Kidney tubule cell (primary cell): Measurements from ENCODE around the gene CITED2.

Source experiments
- DNase-seq: peaks from one replicate; pipeline ENCODE4 v3.0.0-alpha.2; 2018; ENCODE audit warnings: low spot score

Gene CITED2

GRCh38 chr6:139381216-139381865 lies 6.9 kb upstream of the CITED2 start:
- no peak for DNase-seq

- DNase-seq: no peak
Observed at GRCh38 chr6:139380611-139381010, 6.2 kb upstream of the CITED2 start.

DNA sequence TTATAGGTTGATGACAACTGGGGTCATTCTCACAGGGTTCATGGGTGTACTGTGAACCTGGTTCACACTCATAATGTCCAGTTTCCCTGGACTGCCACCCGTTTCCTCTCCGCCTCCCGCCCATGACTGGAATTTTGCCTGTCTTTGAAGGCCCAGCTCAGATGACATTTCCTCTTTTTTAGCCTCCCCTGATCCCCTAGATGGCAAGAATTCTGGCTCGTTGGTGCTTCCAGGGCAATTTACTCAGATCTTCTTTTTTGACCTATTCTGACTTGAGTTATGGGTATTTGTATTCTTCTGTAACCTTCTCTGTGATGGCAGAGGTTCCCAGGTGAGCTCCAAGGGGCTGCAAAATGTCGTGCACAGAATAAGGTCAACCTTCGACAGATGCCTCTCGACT lies 5.7 kb upstream of the CITED2 start:
- DNase-seq: no peak

DNA sequence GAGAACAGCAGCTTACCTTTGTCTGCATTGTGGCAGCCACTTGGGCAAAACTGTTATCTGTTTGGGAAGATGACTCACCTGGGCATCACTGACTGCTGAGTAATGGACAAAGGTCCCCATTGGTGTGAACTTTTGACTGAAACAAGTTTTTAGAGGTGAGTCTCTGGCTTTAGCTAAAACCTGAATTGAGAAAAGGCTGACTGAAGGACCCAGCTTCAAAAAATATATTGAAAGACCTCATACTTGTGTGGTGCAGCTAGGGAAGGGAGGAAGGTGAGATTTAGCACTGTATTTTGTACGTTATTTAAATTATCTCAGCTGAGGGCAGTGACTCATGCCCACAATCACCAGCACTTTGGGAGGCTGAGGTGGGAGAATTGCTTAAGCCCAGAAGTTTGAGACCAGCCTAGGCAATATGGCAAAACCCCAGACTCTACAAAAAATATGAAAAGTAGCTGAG lies 4.5 kb upstream of the CITED2 start:
- peak; percentile 86 for DNase-seq

GRCh38 chr6:139378226-139378625 lies 3.8 kb upstream of the CITED2 start:
- DNase-seq: no peak

DNA sequence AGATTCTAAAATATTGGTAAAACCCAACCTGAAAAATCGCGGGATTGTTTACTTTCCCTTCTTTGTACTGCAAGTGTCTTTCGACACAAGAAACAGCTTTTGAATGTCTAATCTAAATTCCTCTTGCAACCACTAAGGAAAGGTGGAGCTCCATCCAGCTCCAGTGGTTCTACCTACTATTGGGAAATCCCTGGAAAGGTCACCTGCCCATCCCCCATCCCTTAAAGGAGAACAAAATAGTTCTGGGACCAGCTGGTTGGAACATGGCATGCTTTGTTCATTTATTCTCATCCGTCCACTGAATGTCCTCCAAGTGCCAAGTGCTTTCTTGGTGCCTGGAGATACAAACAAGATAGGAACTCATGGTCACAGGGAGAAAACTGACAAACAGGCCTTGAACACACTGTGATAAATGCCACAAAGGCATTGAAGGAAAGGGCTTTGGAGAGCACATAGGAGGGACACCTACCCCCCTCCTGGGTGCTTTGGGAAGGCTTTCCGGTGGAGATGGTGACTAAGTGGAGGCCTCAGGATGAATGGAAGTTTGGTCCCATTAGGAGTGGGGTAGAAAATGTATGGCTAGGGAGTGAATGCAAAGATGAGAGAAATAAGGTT lies 2.3 kb upstream of the CITED2 start:
- DNase-seq: peak; percentile 86

GRCh38 chr6:139376017-139376330 lies 1.5 kb upstream of the CITED2 start:
- DNase-seq: no peak

GRCh38 chr6:139375226-139376016 lies 973 bp upstream of the CITED2 start:
- DNase-seq: peak; percentile 97

- DNase-seq: no peak
Observed at GRCh38 chr6:139373928-139374356, 506 bp downstream of the CITED2 start.

- DNase-seq: peak; percentile 66
Observed at GRCh38 chr6:139373154-139373927, 1.1 kb downstream of the CITED2 start.

GRCh38 chr6:139372326-139373153 lies 1.9 kb downstream of the CITED2 start:
- no peak for DNase-seq

DNA sequence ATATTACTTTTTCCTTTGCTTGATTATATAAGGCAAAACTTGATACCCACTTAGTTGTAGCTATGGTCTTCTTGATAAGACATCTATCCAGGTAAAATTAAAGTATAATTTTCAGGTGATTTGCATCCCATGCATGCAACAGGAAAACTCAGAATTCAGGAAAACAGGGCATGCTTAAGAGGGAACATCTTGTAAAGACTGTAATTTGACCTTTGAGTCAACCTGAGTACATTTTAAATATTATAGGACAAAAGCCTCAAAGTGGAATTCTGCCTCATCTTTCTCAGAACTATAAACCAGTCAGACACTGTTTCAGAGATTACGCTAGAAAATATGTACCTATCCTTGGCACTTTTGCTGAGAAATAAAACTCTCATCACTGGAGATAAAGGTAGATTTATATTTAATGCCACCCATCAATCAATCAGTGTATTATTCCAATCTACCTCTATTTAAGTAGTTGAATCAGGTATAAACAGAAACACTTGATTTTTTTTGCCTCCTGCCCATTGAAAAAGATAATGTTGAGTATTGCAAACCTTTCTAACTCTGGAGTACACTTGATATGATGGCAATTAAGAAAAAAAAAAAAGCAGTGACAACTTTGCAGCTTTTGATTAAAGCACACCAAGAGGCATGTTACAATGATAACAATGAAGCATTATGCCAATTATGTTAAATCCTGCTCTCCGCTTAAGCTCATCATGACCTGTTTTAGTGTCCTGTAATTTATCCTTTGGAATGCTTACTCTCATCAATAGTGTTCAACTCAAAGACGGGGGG lies 2.8 kb downstream of the CITED2 start:
- no peak for DNase-seq

DNA sequence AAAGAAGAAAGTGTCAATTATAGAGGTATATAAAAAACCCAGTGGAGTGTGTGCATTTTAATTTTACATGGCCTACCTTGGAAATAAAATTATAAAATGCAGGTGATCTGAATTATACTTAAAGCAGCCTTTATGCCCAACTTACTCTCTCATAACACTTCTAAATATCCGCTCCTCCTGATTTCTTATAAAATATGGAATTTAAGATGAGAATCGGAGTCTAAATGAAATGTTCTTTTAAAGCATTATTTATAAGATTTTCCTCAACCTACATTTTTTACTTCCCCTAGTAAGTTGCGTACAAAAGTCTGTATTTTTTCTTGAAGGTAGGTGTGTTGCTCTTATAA lies 3.5 kb downstream of the CITED2 start:
- no peak for DNase-seq

DNA sequence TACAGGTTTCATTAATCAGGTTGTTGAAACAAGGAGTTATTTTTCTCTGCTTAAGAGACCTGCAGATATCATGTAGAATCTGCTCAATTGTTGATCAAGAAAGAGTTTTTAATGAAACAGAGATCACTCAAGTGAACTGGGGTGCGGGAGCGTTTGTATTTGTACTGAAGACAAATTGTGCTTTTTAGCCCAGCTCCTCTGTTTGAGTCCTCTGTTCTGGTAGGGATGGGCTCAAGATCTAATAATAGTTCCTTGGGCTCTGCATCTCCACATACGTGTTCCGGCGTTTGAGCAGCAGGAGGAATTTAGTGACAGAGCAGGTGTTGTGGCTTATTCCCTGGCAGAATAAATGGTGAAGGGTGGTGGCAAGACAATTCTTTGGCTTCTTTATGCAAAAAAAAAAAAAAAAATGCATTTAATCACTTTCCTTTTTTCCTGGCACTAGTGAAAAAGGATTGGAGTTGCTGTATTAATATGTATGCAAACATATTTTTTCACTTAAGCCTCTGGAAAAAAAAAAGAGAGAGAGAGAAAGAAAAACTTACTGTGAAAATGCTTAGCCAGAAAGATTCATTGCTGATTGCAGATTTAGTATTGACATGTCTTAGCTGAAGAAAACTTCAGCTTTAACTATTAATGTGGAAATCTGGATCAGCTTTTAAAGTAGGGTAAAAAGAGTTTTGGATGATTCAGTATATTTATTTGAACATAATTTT lies 4.0 kb downstream of the CITED2 start:
- DNase-seq: peak; percentile 73

DNA sequence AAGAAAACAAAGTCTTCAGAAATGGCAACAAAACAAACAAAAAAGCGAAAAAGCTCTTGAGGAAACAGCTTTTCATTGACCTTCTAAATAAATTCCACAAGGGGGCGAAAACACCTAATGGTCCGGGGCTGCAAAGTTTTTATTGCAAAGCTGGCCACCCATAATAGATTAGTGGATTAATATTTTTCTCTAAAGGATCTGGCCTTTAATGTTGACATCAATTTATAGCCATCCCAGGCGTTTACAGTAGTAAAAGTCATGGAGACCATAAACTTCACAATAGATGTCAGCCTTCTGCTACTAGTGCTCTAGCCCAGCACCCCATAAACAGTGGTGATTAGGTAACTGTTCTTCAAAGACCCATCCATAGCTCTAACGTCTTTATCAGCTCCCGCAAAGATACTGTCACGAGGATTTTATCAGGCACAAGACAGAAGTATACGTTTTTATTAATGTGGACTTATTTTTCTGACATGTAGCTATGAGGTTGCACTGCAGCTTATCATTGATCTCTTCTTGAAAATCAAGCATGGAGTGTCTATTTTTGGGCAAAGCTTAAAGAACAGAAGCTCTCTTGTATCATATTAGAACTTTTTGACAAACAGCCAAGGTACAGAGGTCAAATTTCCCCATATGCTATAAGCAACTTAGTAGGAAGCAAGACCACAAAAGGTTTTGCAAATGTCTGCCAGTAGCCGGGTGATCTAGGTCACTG lies 4.7 kb downstream of the CITED2 start:
- peak; percentile 68 for DNase-seq

- no peak for DNase-seq
Observed at GRCh38 chr6:139369068-139369467, 5.4 kb downstream of the CITED2 start.

DNA sequence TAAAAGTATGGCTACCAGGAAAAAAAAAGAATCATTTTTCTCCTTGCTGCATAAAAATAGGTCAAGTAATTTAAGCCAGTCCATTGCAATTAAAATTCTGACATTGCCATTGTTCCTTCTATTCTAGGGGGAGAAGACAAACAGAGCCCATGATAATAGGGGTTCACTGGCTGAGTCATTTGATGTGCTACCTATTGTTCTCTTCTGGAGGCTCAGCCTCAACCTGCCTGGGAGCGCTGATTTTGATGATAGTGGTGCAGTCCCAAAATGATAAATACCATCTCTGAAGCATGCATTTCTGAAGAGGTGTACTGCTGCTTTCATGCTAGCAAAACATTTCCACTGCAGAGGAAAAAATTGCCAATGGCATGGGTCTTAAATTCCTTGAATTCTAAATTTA lies 5.8 kb downstream of the CITED2 start:
- DNase-seq: no peak

DNA sequence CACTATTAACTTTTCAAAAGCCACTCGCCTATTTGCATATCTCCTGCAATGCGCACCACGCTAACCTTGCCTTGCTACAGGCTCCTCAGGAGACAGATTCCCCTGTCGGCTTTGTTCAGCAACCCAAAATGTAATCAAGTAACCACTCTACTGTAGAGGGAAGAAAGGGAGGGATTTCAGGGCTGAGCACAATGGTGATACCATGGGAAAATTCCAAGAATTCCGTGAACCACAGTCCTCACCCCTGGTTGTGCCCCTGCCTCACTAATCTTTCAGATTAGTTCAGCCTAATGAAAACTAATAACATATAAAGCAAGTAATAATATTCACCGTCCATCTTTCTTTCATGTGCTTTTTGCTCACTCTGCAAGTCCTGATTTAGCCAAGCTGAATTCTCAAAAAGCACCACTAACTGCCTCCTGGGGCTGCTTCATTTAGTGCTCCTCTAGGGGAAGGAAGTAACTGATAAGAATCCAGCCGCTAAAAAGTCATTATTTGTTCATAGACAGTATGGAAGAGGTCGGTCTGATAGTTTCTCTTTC lies 6.6 kb downstream of the CITED2 start:
- peak; percentile 46 for DNase-seq

DNA sequence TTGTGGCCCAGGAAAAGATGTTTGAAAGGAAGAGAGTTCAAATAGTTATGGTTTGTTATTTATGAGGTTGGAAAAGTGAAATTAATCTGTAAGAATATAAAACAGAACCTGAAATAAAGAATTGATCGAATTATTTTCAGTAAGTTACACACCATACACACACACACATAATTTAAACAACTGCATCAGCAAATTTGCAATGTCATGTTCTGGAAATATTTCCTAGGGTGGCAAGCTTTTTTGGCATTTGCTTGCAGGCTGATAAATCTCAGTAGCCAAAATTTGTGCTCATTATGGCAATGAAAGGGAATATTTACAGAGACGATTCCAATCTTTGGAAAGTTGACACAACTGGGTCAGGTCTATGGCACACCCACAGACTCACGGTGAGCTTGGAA lies 9.5 kb downstream of the CITED2 start:
- no peak for DNase-seq
